ENCODE data around the gene NEUROG1. TPM values are rescaled to one million over a fixed set of nuclear protein-coding genes. Genes with fewer than 3 reads are reported as not detected.
A peak's percentile ranks its signal among the peaks of the same experiment; 100 is the strongest.

The NEUROG1 gene
- total RNA-seq, 4 donors from 2014 or later = not detected

DNA sequence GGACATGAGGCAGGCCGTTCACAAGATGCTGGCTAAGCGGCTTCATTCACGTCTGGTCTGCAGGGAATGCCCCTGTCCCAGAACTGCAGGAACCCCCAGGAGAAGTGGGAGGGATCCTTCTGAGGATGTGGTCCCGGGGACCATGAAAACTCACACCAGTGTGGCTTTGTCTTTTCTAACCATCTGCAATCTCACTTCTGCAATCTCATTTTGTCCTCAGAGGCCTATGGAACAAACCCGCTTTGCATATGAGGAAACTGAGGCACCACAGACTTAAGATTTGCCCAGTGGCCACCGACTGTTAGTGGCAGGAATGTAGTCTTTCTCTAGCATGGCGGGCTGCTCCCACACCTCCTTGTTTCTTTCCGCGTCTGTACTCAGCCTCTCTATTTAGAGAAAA, 36.1 kb upstream of the NEUROG1 start:
- intact Hi-C loops (cut with DNase I) = no loop called here
- Histone ChIP-seq H3K4me3 (replicated peaks in 1 of 3) (no peak overlapping the region), H3K9me3 (no peaks in the 10 kb centered on the region), H3K4me1 (no peaks in the 10 kb centered on the region), H3K27ac (no peak overlapping the region), H3K36me3 (no peaks in the 10 kb centered on the region), H3K27me3 (no peaks in the 10 kb centered on the region)
- WGBS, 2 donors = 84 to 86% methylated on average over 9 of the region's 9 CpGs
- DNase-seq = no peak
- no peak for TF ChIP-seq POLR2A (IDR thresholded peaks at IDR 0.05)
- TF ChIP-seq, protein P1, sequence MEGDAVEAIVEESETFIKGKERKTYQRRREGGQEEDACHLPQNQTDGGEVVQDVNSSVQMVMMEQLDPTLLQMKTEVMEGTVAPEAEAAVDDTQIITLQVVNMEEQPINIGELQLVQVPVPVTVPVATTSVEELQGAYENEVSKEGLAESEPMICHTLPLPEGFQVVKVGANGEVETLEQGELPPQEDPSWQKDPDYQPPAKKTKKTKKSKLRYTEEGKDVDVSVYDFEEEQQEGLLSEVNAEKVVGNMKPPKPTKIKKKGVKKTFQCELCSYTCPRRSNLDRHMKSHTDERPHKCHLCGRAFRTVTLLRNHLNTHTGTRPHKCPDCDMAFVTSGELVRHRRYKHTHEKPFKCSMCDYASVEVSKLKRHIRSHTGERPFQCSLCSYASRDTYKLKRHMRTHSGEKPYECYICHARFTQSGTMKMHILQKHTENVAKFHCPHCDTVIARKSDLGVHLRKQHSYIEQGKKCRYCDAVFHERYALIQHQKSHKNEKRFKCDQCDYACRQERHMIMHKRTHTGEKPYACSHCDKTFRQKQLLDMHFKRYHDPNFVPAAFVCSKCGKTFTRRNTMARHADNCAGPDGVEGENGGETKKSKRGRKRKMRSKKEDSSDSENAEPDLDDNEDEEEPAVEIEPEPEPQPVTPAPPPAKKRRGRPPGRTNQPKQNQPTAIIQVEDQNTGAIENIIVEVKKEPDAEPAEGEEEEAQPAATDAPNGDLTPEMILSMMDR (IDR thresholded peaks at IDR 0.05) = no peak

DNA sequence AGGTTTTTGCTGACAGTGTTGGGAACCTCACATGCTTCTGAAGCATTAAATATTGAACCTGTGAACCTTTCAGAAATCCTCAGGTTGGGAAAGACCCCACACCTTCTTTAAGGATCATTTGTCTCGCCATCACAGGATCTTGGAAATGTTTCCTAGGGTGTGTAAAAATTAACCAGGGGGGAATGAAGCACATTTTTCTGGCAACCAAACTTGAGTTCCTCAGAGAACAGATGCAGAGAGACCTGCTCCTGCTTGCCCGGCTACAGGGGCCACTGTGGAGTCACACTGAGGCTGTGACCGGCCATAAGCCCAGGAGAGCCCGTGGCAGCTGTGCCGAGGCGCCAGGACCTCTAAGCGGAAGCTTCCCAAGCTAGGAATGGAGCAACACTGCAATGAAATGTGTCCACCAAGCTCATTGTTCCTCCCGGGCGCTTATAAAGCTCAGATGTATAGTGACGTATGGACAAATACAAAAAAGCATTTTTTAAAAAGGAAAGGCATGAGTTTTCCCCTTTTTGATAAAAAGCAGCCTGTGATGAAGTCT, 35.4 kb upstream of the NEUROG1 start:
- TF ChIP-seq POLR2A (IDR thresholded peaks at IDR 0.05) = no peak
- TF ChIP-seq, protein P1 (IDR thresholded peaks at IDR 0.05) = no peak
- Histone ChIP-seq H3K4me3 (replicated peaks in 1 of 3) (no peak overlapping the region), H3K27me3 (no peaks in the 10 kb centered on the region), H3K9me3 (no peaks in the 10 kb centered on the region), H3K27ac (no peak overlapping the region), H3K4me1 (no peaks in the 10 kb centered on the region), H3K36me3 (no peaks in the 10 kb centered on the region)
- intact Hi-C loops (cut with DNase I) = no loop called here
- WGBS, 2 donors = 77 to 86% methylated on average over 10 of the region's 10 CpGs
- no peak for DNase-seq

DNA sequence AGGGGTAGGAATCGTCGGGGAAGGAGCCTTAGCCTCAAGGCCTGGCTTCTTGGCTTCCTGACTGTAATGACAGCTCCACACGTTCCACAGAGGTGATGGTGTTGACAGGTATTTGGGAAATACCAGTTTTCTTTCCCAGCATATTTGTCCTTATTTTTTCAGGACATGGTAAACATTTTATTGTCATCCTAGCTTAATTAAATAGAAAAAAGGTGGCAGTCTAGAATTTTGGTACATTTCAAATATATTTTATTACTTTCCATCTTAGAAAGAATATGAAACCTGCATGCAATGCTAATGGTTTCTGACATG, 34.6 kb upstream of the NEUROG1 start:
- WGBS, 2 donors = 25 to 26% methylated on average over 3 of the region's 3 CpGs
- no peak overlapping the region for H3K27ac ChIP-seq
- intact Hi-C loops (cut with DNase I) = no loop called here

DNA sequence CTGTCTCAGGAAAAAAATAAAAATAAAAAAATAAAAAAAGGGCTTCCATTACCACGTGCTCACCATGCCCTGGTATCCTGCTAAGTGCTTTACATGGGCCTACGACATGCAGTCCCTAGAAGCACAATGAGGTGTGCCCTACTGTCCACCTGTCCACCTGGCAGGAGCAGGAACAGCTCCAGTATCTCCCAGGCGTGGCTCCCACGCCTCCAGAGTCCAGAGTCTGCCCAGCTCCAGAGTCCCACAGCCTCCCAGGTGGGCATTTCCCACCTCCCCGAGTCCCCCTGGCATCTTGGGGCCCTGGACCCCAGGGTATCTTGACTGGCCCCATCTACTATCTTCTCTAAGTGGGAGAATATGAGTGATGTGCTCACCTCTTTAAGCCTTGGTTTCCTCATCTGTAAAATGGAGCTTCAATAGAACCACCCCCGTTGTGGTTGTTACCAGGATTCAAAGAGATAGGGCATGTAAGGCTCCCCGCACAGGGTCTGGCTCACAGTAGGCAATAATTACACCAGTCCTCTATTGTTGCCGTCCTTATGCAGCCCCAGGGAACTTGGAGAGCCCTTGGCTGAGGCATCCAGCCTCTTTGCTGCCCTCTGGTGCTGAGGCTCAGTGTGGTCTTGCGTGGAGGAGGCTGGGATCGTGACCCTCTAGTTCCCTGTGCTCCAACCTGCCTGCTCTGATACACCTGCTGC, 34.1 kb upstream of the NEUROG1 start:
- no peaks in the 10 kb centered on the region for H3K4me1 ChIP-seq
- no peaks in the 10 kb centered on the region for H3K27me3 ChIP-seq
- peak; percentile 19 to 38 for DNase-seq
- WGBS, 2 donors = 46 to 50% methylated on average over 10 of the region's 10 CpGs
- H3K4me3 ChIP-seq (replicated peaks in 1 of 3) = no peak overlapping the region
- TF ChIP-seq, protein P1 (IDR thresholded peaks at IDR 0.05) = peak in 2 of 6 experiments; percentile 20 to 45
- TF ChIP-seq POLR2A (IDR thresholded peaks at IDR 0.05) = no peak
- H3K36me3 ChIP-seq = no peaks in the 10 kb centered on the region
- no peaks in the 10 kb centered on the region for H3K9me3 ChIP-seq
- no peak overlapping the region for H3K27ac ChIP-seq
- intact Hi-C loops (cut with DNase I) = no loop called here

More for the DNA sequence above, 34.6 kb upstream of the NEUROG1 start:
- TF ChIP-seq, protein P1 (IDR thresholded peaks at IDR 0.05) = no peak
- no peak for TF ChIP-seq POLR2A (IDR thresholded peaks at IDR 0.05)
- no peaks in the 10 kb centered on the region for H3K36me3 ChIP-seq
- H3K9me3 ChIP-seq = no peaks in the 10 kb centered on the region
- H3K4me3 ChIP-seq (replicated peaks in 1 of 3) = no peak overlapping the region
- no peaks in the 10 kb centered on the region for H3K4me1 ChIP-seq
- no peak for DNase-seq
- H3K27me3 ChIP-seq = no peaks in the 10 kb centered on the region

DNA sequence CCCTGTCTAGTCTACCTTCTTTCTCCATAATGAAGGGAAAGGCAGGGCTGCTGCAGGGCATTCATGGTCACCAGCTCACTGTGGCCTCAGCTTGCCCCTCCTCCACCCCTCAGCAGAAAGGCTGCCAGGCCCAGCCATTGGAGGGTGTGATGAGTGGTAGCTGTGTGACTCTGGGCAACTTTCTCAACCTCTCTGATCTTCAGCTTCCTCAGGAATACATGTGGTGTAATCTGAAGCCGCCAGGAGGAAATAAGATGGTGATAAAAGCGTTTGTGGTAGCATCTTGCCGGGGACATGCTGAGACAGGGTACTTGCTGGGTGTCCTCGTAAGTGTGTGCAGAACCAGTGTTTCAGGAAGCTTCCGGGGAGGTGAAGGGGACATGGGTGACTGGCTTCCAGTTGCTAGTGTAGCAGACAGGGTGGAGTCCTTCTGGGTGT, 33.2 kb upstream of the NEUROG1 start:
- Histone ChIP-seq H3K4me3 (replicated peaks in 1 of 3) (no peak overlapping the region), H3K9me3 (no peaks in the 10 kb centered on the region), H3K27ac (no peak overlapping the region), H3K4me1 (no peaks in the 10 kb centered on the region), H3K36me3 (no peaks in the 10 kb centered on the region), H3K27me3 (no peaks in the 10 kb centered on the region)
- 77% methylated on average over 5 of the region's 5 CpGs for WGBS, 2 donors
- no peak for DNase-seq
- intact Hi-C loops (cut with DNase I) = no loop called here
- TF ChIP-seq POLR2A (IDR thresholded peaks at IDR 0.05) = no peak
- TF ChIP-seq, protein P1 (IDR thresholded peaks at IDR 0.05) = no peak

Data from thyroid gland (tissue), 4 donors.